Measurements from ENCODE around the gene CFDP1.

CFDP1 gene

DNA sequence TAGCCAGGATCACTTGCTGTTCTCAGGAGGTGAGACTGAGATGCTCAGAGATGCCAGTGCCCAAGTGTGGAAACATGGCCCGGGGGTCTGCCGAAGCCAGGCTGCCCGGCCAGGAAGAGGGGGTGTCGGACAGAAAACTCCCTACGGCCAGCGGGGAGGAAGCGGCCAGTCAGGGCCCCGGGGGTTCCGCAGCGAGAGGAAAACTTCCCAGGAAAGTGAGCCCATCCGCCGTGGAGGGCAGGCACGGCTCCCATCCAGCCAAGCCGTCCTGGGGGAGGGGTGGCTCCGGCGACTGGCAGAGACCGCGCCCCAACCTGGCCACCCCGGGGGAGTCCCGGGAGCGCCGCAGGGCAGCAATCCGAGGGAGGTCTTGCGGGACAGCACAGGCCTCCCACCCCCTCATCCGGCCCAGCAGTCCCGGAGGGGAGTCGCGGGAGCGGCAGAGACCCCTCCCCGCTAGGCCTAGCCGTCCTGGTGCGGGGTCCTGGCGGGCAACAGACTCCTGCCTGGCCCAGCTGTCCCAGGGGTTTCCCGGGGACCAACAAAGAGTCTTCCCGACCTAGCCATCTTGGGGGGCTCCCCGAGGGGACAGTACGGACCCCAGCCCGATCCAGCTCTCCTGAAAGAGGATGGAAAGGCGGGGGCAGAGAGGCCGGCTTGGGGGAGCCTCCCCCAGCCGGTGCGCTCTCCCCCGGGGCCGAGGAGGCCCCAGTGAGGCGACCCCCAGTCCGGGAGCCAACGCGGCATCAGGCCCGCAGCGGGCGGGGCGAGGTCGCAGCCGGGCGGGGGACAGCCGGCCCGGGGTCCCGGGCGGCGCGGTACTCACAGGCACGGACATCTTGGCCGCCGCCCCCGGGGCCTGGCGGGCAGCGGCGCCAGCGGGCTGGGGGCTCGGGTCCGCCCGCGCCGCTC lies 168.0 kb downstream of the CFDP1 start:
- Histone ChIP-seq H3K4me2 (ENCODE audit: low read length) (peak overlapping the region; percentile 85), H3K4ac (ENCODE audit: low read depth, low read length) (peak overlapping the region; percentile 90), H3K56ac (ENCODE audit: low read length) (peak overlapping the region; percentile 94), H3K9ac (ENCODE audit: low read length) (peak overlapping the region; percentile 95), H3K4me3 (ENCODE audit: low read length) (peak overlapping the region; percentile 87), H3K36me3 (ENCODE audit: control insufficient read depth, insufficient read depth, low read length) (peaks cover 2% of the 10 kb centered on the region), H2BK5ac (ENCODE audit: low read length) (no peak overlapping the region), H4K8ac (ENCODE audit: low read depth, low read length) (peak overlapping the region; percentile 77), H2BK120ac (ENCODE audit: low read depth, low read length) (peak overlapping the region; percentile 49), H2AK5ac (ENCODE audit: low read length) (no peak overlapping the region), H3K79me2 (ENCODE audit: control insufficient read depth, insufficient read depth, low read length) (peaks cover 45% of the 10 kb centered on the region), H4K5ac (ENCODE audit: low read length) (no peak overlapping the region), H3K18ac (ENCODE audit: low read length) (peak overlapping the region; percentile 90), H2BK15ac (replicated peaks; ENCODE audit: low read depth) (no peak overlapping the region), H3K27me3 (ENCODE audit: insufficient read depth, low read length, poor library complexity) (no peaks in the 10 kb centered on the region), H3K4me1 (ENCODE audit: control insufficient read depth, low read depth, low read length) (peaks cover 6% of the 10 kb centered on the region), H3K27ac (ENCODE audit: low read depth, low read length) (peak overlapping the region; percentile 65), H3K79me1 (ENCODE audit: low read length) (peaks cover 30% of the 10 kb centered on the region), H3K23ac (ENCODE audit: low read length) (peak overlapping the region; percentile 45)
- no peak for DNase-seq
- no CpG with 5 or more reads among the region's 74 CpGs for WGBS (ENCODE audit: extremely low coverage, insufficient coverage, low lambda C conversion rate)

GRCh38 chr16:75264457-75264998 lies 168.8 kb downstream of the CFDP1 start:
- H3K27ac ChIP-seq (ENCODE audit: low read depth, low read length), result no peak overlapping the region
- H3K79me1 ChIP-seq (ENCODE audit: low read length), result peaks cover 30% of the 10 kb centered on the region
- no CpG with 5 or more reads among the region's 14 CpGs for WGBS (ENCODE audit: extremely low coverage, insufficient coverage, low lambda C conversion rate)
- H2BK5ac ChIP-seq (ENCODE audit: low read length), result no peak overlapping the region
- H2BK120ac ChIP-seq (ENCODE audit: low read depth, low read length), result no peak overlapping the region
- no peak overlapping the region for H3K4ac ChIP-seq (ENCODE audit: low read depth, low read length)
- peak overlapping the region; percentile 94 for H3K56ac ChIP-seq (ENCODE audit: low read length)
- H4K5ac ChIP-seq (ENCODE audit: low read length), result no peak overlapping the region
- DNase-seq, result no peak
- no peak overlapping the region for H3K18ac ChIP-seq (ENCODE audit: low read length)
- peak overlapping the region; percentile 95 for H3K9ac ChIP-seq (ENCODE audit: low read length)
- peak overlapping the region; percentile 87 for H3K4me3 ChIP-seq (ENCODE audit: low read length)
- H2AK5ac ChIP-seq (ENCODE audit: low read length), result no peak overlapping the region
- H3K36me3 ChIP-seq (ENCODE audit: control insufficient read depth, insufficient read depth, low read length), result peaks cover 2% of the 10 kb centered on the region
- H3K79me2 ChIP-seq (ENCODE audit: control insufficient read depth, insufficient read depth, low read length), result peaks cover 50% of the 10 kb centered on the region
- peaks cover 6% of the 10 kb centered on the region for H3K4me1 ChIP-seq (ENCODE audit: control insufficient read depth, low read depth, low read length)
- no peaks in the 10 kb centered on the region for H3K27me3 ChIP-seq (ENCODE audit: insufficient read depth, low read length, poor library complexity)
- H2BK15ac ChIP-seq (replicated peaks; ENCODE audit: low read depth), result no peak overlapping the region
- no peak overlapping the region for H4K8ac ChIP-seq (ENCODE audit: low read depth, low read length)
- peak overlapping the region; percentile 85 for H3K4me2 ChIP-seq (ENCODE audit: low read length)
- no peak overlapping the region for H3K23ac ChIP-seq (ENCODE audit: low read length)

- H3K56ac ChIP-seq (ENCODE audit: low read length), result peak overlapping the region; percentile 56
- H3K27ac ChIP-seq (ENCODE audit: low read depth, low read length), result no peak overlapping the region
- no peak overlapping the region for H3K4ac ChIP-seq (ENCODE audit: low read depth, low read length)
- no peak overlapping the region for H3K23ac ChIP-seq (ENCODE audit: low read length)
- WGBS (ENCODE audit: extremely low coverage, insufficient coverage, low lambda C conversion rate), result no CpG with 5 or more reads among the region's 8 CpGs
- H2BK5ac ChIP-seq (ENCODE audit: low read length), result no peak overlapping the region
- H4K5ac ChIP-seq (ENCODE audit: low read length), result no peak overlapping the region
- no peak overlapping the region for H3K4me2 ChIP-seq (ENCODE audit: low read length)
- peaks cover 6% of the 10 kb centered on the region for H3K4me1 ChIP-seq (ENCODE audit: control insufficient read depth, low read depth, low read length)
- H3K36me3 ChIP-seq (ENCODE audit: control insufficient read depth, insufficient read depth, low read length), result peaks cover 2% of the 10 kb centered on the region
- no peak overlapping the region for H2BK15ac ChIP-seq (replicated peaks; ENCODE audit: low read depth)
- no peak overlapping the region for H3K18ac ChIP-seq (ENCODE audit: low read length)
- no peak for DNase-seq
- H2AK5ac ChIP-seq (ENCODE audit: low read length), result no peak overlapping the region
- no peak overlapping the region for H3K4me3 ChIP-seq (ENCODE audit: low read length)
- H4K8ac ChIP-seq (ENCODE audit: low read depth, low read length), result no peak overlapping the region
- no peaks in the 10 kb centered on the region for H3K27me3 ChIP-seq (ENCODE audit: insufficient read depth, low read length, poor library complexity)
- H3K9ac ChIP-seq (ENCODE audit: low read length), result peak overlapping the region; percentile 95
- no peak overlapping the region for H2BK120ac ChIP-seq (ENCODE audit: low read depth, low read length)
- H3K79me1 ChIP-seq (ENCODE audit: low read length), result peaks cover 33% of the 10 kb centered on the region
- H3K79me2 ChIP-seq (ENCODE audit: control insufficient read depth, insufficient read depth, low read length), result peaks cover 54% of the 10 kb centered on the region
Observed at GRCh38 chr16:75263963-75264445, 169.3 kb downstream of the CFDP1 start.

- Histone ChIP-seq H3K18ac (ENCODE audit: low read length) (no peak overlapping the region), H3K27me3 (ENCODE audit: insufficient read depth, low read length, poor library complexity) (no peaks in the 10 kb centered on the region), H3K79me1 (ENCODE audit: low read length) (peaks cover 36% of the 10 kb centered on the region), H3K4me1 (ENCODE audit: control insufficient read depth, low read depth, low read length) (peaks cover 9% of the 10 kb centered on the region), H4K8ac (ENCODE audit: low read depth, low read length) (no peak overlapping the region), H4K5ac (ENCODE audit: low read length) (no peak overlapping the region), H2AK5ac (ENCODE audit: low read length) (no peak overlapping the region), H3K4me3 (ENCODE audit: low read length) (no peak overlapping the region), H3K4me2 (ENCODE audit: low read length) (no peak overlapping the region), H3K27ac (ENCODE audit: low read depth, low read length) (no peak overlapping the region), H2BK5ac (ENCODE audit: low read length) (no peak overlapping the region), H3K79me2 (ENCODE audit: control insufficient read depth, insufficient read depth, low read length) (peaks cover 60% of the 10 kb centered on the region), H3K9ac (ENCODE audit: low read length) (peak overlapping the region; percentile 24), H3K56ac (ENCODE audit: low read length) (peak overlapping the region; percentile 56), H2BK15ac (replicated peaks; ENCODE audit: low read depth) (no peak overlapping the region), H3K4ac (ENCODE audit: low read depth, low read length) (no peak overlapping the region), H2BK120ac (ENCODE audit: low read depth, low read length) (no peak overlapping the region), H3K36me3 (ENCODE audit: control insufficient read depth, insufficient read depth, low read length) (peaks cover 2% of the 10 kb centered on the region), H3K23ac (ENCODE audit: low read length) (no peak overlapping the region)
- no peak for DNase-seq
- WGBS (ENCODE audit: extremely low coverage, insufficient coverage, low lambda C conversion rate), result no CpG with 5 or more reads among the region's 14 CpGs
Observed at GRCh38 chr16:75263291-75263962, 169.9 kb downstream of the CFDP1 start.

DNA sequence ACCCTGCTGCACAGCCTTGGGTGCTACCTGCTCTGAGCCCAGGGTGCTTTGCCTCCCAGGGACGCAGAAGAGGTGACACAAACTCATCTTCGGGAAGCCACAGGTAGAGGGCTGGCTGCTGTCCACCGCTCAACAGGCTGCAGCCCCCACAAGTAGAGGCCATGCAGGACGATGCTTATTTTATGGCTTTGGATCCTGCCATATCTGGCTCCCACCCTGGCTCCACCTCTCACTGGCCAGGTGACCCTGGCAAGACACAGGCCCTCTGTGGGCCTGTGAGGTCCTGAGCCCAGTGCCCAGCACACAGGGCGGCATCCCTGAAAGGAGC lies 170.5 kb downstream of the CFDP1 start:
- Histone ChIP-seq H3K27ac (ENCODE audit: low read depth, low read length) (no peak overlapping the region), H2BK5ac (ENCODE audit: low read length) (no peak overlapping the region), H3K4me1 (ENCODE audit: control insufficient read depth, low read depth, low read length) (peaks cover 12% of the 10 kb centered on the region), H3K36me3 (ENCODE audit: control insufficient read depth, insufficient read depth, low read length) (peaks cover 2% of the 10 kb centered on the region), H4K5ac (ENCODE audit: low read length) (no peak overlapping the region), H3K56ac (ENCODE audit: low read length) (peak overlapping the region; percentile 42), H3K23ac (ENCODE audit: low read length) (no peak overlapping the region), H3K27me3 (ENCODE audit: insufficient read depth, low read length, poor library complexity) (no peaks in the 10 kb centered on the region), H3K9ac (ENCODE audit: low read length) (no peak overlapping the region), H2BK120ac (ENCODE audit: low read depth, low read length) (no peak overlapping the region), H3K4ac (ENCODE audit: low read depth, low read length) (no peak overlapping the region), H2AK5ac (ENCODE audit: low read length) (no peak overlapping the region), H3K4me3 (ENCODE audit: low read length) (no peak overlapping the region), H3K79me1 (ENCODE audit: low read length) (peaks cover 42% of the 10 kb centered on the region), H3K79me2 (ENCODE audit: control insufficient read depth, insufficient read depth, low read length) (peaks cover 66% of the 10 kb centered on the region), H2BK15ac (replicated peaks; ENCODE audit: low read depth) (no peak overlapping the region), H4K8ac (ENCODE audit: low read depth, low read length) (no peak overlapping the region), H3K18ac (ENCODE audit: low read length) (no peak overlapping the region), H3K4me2 (ENCODE audit: low read length) (no peak overlapping the region)
- no peak for DNase-seq
- no CpG with 5 or more reads among the region's 5 CpGs for WGBS (ENCODE audit: extremely low coverage, insufficient coverage, low lambda C conversion rate)
